ENCODE results near the gene VSTM5.

VSTM5 gene

DNA sequence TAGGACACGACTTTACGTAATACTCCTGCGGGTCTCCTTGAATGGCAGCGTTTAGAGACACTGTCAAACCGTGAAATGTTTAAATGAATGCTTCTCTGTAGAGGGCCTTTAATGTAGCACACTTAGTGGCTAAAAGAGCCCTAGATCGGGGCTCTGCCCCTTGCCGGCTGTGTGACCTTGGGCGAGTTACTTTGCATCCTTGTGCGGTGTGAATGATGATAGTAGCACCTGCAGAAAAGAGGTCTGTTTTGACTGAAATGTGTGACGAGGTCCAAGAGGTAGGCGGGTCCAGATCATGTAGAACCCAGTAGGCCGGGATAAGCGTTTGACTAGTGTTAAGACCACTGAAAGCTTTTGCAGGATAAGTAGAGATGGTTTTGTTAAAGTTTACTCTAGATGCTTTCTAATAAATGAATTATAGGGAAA lies 65.5 kb downstream of the VSTM5 start:
- no peak for DNase-seq

DNA sequence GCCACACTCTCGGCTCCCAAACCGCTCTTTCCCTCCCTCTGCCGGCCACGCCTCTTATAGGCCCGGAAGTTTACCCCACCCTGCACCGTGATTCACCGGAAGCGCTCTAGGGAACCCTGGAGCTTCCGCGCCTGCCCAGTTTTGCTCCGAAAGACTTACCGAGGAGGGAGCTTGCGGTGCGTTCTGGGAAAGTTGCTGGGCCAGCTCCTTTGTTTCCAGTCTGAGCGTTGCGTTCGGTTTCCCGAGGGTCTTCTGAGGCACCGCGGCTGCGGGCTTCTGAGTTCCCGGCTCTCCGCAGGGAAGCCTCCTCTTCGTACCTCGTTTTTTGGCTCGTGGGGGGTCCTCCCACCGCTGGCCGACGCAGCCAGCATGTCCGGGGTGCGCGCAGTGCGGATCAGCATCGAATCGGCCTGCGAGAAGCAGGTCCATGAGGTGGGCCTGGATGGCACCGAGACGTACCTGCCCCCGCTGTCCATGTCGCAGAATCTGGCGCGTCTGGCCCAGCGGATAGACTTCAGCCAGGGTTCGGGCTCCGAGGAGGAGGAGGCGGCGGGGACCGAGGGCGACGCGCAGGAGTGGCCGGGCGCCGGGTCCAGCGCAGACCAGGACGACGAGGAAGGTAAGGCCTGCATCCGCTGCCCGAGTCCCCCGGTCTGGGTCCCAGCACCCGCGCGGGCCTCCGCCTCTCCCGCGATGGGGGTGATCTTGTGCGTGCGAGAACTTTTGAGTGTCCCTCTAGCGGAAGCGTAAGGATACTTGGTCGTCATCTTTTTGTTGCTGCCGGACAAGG lies 66.1 kb downstream of the VSTM5 start, which contains the start of gene MED17:
TSS of gene MED17 (plus strand) at position 138 of the 790 bp plus-strand sequence. CDS start at position 370, 232 bp downstream.
- peak; percentile 95 for DNase-seq

DNA sequence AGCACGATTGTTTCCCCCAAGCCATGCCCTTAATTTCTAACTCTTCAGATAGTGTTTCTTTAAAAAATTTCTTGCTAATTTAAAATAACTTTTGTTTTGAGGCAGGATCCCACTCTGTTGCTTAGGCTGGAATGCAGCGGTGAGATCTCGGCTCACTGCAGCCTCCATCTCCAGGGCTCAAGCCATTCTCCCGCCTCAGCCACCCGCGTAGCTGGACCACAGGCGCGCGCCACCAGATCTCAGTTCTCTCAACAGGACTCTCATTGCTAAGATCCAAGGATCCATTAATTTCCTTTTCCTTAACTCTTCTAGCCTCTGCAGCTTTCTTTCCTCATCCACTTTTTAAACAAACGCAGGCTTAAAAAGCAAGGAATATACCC lies 66.7 kb downstream of the VSTM5 start:
- DNase-seq, result no peak

DNA sequence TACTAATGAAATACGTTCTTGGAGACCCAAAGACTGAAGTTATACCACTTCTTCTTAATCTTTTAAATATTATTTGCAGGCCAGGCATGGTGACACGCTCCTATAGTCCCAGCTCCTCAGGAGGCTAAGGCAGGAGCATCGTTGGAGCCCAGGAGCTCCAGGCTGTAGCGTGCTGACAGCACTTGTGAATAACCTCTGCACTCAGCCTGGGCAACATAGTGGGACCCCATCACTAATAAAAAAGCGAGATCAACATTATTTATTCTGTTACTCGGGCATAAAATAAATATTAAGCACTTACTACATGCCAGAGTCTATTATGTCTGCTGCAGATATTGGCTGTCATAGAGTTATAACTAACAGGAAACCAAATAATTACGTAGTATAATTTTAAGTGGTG lies 67.1 kb downstream of the VSTM5 start:
- no peak for DNase-seq

DNA sequence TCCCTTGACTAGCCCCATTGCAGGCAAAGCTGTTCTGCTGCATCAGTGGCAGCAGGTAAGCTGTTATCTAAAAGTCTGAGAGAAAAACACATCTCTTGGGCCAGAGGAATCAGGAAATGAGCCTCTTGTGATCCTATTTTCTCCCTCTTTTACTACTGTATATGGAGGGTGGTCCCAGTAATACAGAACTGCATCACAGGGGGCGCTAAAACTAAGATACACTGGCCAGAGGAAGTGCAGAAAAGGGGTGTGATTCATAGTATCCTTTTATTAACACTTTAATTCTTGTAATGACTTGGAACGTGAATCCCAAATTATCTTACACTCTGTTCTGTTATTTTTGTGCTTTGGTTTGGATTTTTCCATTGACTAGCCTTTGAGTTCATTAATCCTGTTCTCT lies 75.1 kb downstream of the VSTM5 start:
- peak; percentile 13 for DNase-seq

DNA sequence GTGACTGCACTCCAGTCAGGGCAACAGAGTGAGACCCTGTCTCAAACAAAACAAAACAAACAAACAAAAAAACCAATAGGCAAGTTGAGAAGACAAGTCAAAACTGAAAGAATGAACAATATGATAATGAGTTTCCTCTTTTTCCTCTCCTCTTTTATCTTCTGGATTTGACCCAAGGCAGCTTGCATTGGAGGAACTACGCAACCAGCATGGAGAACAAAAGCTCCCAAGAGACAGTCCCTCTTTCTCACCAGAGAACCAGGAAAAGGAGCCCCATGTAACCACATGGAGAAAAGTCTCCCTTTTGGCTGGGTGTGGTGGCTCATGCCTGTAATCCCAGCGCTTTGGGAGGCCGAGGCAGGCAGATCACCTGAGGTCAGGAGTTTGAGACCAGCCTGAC lies 75.9 kb downstream of the VSTM5 start:
- DNase-seq, result peak; percentile 62

DNA sequence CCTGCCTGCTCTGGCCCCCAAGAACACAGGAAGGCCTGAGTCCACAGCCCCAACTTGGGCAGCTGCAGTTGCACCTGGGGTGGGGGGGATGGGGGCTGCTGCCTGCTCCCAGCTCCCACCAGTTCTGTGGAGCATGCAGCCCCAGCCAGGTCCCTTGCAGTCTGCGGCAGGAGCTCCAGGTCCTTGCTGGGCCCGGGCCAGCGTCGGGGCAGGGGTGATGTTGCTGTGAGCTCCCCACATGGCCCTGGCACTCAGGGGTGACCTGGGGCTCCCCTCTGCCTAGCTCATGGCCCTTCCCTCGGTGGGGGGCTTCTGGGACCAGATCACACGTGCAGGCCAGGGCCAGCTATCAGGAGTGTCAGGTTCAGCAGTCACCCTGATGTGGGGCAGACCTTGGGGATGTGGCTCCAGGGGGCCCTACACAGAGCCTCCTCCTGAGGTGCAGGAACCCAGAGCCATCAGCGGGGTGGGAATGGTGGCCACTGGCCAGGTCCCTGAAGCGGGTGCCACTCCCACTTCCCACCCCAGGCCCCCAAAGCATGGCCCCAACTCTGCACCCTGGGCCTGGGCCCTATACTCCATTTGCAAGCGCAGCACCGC lies 76.7 kb downstream of the VSTM5 start:
- no peak for DNase-seq

DNA sequence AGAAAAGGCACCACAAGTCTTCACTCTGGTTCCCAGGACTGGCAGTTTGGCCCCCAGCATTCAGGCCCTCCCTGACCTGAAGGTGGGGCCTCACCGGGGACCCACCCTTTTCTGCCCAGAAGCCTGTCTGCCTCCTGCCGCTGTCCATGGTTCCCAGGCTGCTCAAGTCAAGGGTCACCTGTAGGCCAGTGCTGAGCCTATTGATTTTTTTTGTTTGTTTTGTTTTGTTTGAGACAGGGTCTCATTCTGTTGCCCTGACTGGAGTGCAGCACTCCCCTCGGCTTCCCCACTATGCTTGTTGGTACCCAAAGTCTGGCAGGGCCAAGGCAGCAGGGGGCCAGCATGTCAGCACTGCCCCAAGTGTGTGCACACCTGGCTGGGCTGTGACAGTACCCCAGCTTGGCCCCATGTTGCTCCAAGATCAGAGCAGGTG lies 77.4 kb downstream of the VSTM5 start:
- no peak for DNase-seq

DNA sequence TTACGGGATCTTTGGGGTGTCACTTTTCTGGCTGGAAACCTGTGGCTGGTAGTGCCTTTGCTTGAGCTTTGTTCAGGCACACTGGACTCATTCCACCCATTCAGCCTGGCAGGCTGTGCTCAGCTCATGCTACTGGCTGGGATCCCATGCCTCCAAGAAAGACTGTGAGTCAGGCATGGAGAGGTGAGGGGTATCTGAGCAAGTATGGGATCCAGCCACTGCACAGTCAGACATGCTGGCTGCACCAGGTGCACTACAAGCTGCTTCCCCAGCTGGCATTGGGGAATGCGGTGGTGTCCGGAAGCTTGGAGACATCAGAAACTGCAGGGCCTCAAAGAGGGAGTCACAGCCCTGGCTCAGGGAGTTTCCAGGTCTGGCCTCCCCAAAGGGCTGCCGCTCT lies 78.3 kb downstream of the VSTM5 start:
- no peak for DNase-seq

DNA sequence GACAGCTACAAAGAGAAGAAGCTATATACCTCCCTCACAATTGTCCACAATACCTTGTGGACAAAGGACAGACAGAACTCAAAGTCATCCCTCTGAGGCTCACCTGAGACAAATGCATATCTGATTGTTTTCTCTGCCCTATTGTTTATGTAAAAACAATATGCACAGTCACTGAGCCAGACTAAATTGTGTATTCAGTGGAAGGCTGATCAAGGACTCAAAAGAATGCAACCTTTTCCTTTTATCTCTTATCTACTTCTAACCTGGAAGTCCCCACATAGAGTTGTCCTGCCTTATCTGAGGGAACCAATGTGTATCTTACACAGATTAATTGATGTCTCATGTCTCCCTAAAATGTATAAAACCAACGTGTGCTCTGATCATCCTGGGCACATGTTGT lies 80.3 kb downstream of the VSTM5 start:
- DNase-seq, result no peak
